Measurements from ENCODE around the gene BCAT1.

BCAT1 gene

GRCh38 chr12:24797901-24798300 lies 151.0 kb downstream of the BCAT1 start:
- no peak for DNase-seq

GRCh38 chr12:24796876-24797275 lies 152.0 kb downstream of the BCAT1 start:
- no peak for DNase-seq

- DNase-seq, result no peak
Measured at GRCh38 chr12:24795699-24796347, 153.1 kb downstream of the BCAT1 start.

- DNase-seq, result no peak
Measured at GRCh38 chr12:24791622-24792021, 157.3 kb downstream of the BCAT1 start.

- DNase-seq, result no peak
Measured at GRCh38 chr12:24788886-24789285, 160.0 kb downstream of the BCAT1 start.

GRCh38 chr12:24780697-24781368 lies 168.1 kb downstream of the BCAT1 start:
- DNase-seq, result no peak

GRCh38 chr12:24778486-24779304 lies 170.2 kb downstream of the BCAT1 start:
- DNase-seq, result no peak

- DNase-seq, result no peak
Measured at GRCh38 chr12:24777359-24777758, 171.5 kb downstream of the BCAT1 start.

GRCh38 chr12:24776861-24777260 lies 172.0 kb downstream of the BCAT1 start:
- DNase-seq, result no peak

GRCh38 chr12:24775073-24775472 lies 173.8 kb downstream of the BCAT1 start:
- no peak for DNase-seq

- no peak for DNase-seq
Measured at GRCh38 chr12:24773996-24774395, 174.9 kb downstream of the BCAT1 start.

- no peak for DNase-seq
Measured at GRCh38 chr12:24772813-24773212, 176.1 kb downstream of the BCAT1 start.

GRCh38 chr12:24770821-24771220 lies 178.1 kb downstream of the BCAT1 start:
- no peak for DNase-seq

GRCh38 chr12:24770334-24770733 lies 178.6 kb downstream of the BCAT1 start:
- no peak for DNase-seq

- DNase-seq, result no peak
Measured at GRCh38 chr12:24769682-24770081, 179.2 kb downstream of the BCAT1 start.

GRCh38 chr12:24768415-24768814 lies 180.5 kb downstream of the BCAT1 start:
- no peak for DNase-seq

GRCh38 chr12:24767016-24767415 lies 181.9 kb downstream of the BCAT1 start:
- no peak for DNase-seq

- DNase-seq, result no peak
Measured at GRCh38 chr12:24764712-24765111, 184.2 kb downstream of the BCAT1 start.

- DNase-seq, result no peak
Measured at GRCh38 chr12:24760606-24761378, 188.1 kb downstream of the BCAT1 start.

GRCh38 chr12:24760162-24760561 lies 188.7 kb downstream of the BCAT1 start:
- DNase-seq, result no peak
